Measurements from ENCODE around the gene PDE11A. TPM values are rescaled to one million over a fixed set of nuclear protein-coding genes. Genes with fewer than 3 reads are reported as not detected.

PDE11A gene
- total RNA-seq, 4 donors from 2014 or later = 0.85 to 2.3 (median 2.1) TPM; not detected in 1

- TF ChIP-seq CTCF (IDR thresholded peaks at IDR 0.05) (no peak), POLR2A (IDR thresholded peaks at IDR 0.05) (no peak)
- Histone ChIP-seq H3K36me3 (no peaks in the 10 kb centered on the region), H3K27ac (no peak overlapping the region), H3K4me1 (no peaks in the 10 kb centered on the region), H3K4me3 (no peak overlapping the region), H3K27me3 (no peaks in the 10 kb centered on the region), H3K9me3 (no peaks in the 10 kb centered on the region)
- intact Hi-C loops (cut with DNase I; ENCODE audit: low total_unique reads) = no loop called here
- no peak for DNase-seq
These were observed 150.9 kb downstream of the PDE11A start for GRCh38 chr2:177921726-177922125.

- Histone ChIP-seq H3K27ac (no peak overlapping the region), H3K4me3 (no peak overlapping the region), H3K27me3 (no peaks in the 10 kb centered on the region), H3K36me3 (no peaks in the 10 kb centered on the region), H3K9me3 (no peaks in the 10 kb centered on the region), H3K4me1 (no peaks in the 10 kb centered on the region)
- intact Hi-C loops (cut with DNase I; ENCODE audit: low total_unique reads) = no loop called here
- no peak for DNase-seq
- TF ChIP-seq CTCF (IDR thresholded peaks at IDR 0.05) (no peak), POLR2A (IDR thresholded peaks at IDR 0.05) (no peak)
These were observed 155.4 kb downstream of the PDE11A start for GRCh38 chr2:177917169-177917568.

GRCh38 chr2:177916342-177916741 is 156.2 kb downstream of the PDE11A start:
- intact Hi-C loops (cut with DNase I; ENCODE audit: low total_unique reads) = no loop called here
- Histone ChIP-seq H3K36me3 (no peaks in the 10 kb centered on the region), H3K9me3 (no peaks in the 10 kb centered on the region), H3K27me3 (no peaks in the 10 kb centered on the region), H3K4me1 (no peaks in the 10 kb centered on the region), H3K4me3 (no peak overlapping the region), H3K27ac (no peak overlapping the region)
- TF ChIP-seq CTCF (IDR thresholded peaks at IDR 0.05) (no peak), POLR2A (IDR thresholded peaks at IDR 0.05) (no peak)
- DNase-seq = no peak

GRCh38 chr2:177914247-177914646 is 158.3 kb downstream of the PDE11A start:
- H3K9me3 ChIP-seq = no peaks in the 10 kb centered on the region
- intact Hi-C loops (cut with DNase I; ENCODE audit: low total_unique reads) = no loop called here
- DNase-seq = no peak
- no peak overlapping the region for H3K27ac ChIP-seq
- H3K4me1 ChIP-seq = no peaks in the 10 kb centered on the region
- no peaks in the 10 kb centered on the region for H3K27me3 ChIP-seq
- no peak overlapping the region for H3K4me3 ChIP-seq
- no peaks in the 10 kb centered on the region for H3K36me3 ChIP-seq
- TF ChIP-seq POLR2A (IDR thresholded peaks at IDR 0.05) (no peak), CTCF (IDR thresholded peaks at IDR 0.05) (no peak)

- intact Hi-C loops (cut with DNase I; ENCODE audit: low total_unique reads) = no loop called here
- Histone ChIP-seq H3K4me1 (no peaks in the 10 kb centered on the region), H3K4me3 (no peak overlapping the region), H3K9me3 (no peaks in the 10 kb centered on the region), H3K27ac (no peak overlapping the region), H3K36me3 (no peaks in the 10 kb centered on the region), H3K27me3 (no peaks in the 10 kb centered on the region)
- no peak for DNase-seq
- no peak for TF ChIP-seq POLR2A (IDR thresholded peaks at IDR 0.05)
- TF ChIP-seq CTCF (IDR thresholded peaks at IDR 0.05) = no peak
These were observed 162.6 kb downstream of the PDE11A start for GRCh38 chr2:177909962-177910361.

All from uterus (tissue), 4 donors.